Measurements from ENCODE around the gene SDK2. TPM values are rescaled to one million over a fixed set of nuclear protein-coding genes. Genes with fewer than 3 reads are reported as not detected.

SDK2 gene
- total RNA-seq, 4 donors from 2014 or later, result 1.5 to 7.0 (median 3.7) TPM

GRCh38 chr17:73547790-73548189 is 96.5 kb downstream of the SDK2 start:
- TF ChIP-seq CTCF (IDR thresholded peaks at IDR 0.05), result no peak
- TF ChIP-seq POLR2A (IDR thresholded peaks at IDR 0.05), result no peak
- no peak overlapping the region for H3K4me3 ChIP-seq (replicated peaks in 1 of 3)
- no peaks in the 10 kb centered on the region for H3K36me3 ChIP-seq
- DNase-seq, result no peak
- H3K9me3 ChIP-seq, result no peaks in the 10 kb centered on the region
- peaks cover 0 to 30% of the 10 kb centered on the region in 2 donors for H3K4me1 ChIP-seq
- H3K27ac ChIP-seq, result no peak overlapping the region
- 91 to 94% methylated on average over 6 of the region's 6 CpGs for WGBS, 2 donors
- intact Hi-C loops (cut with DNase I), result no loop called here
- no peaks in the 10 kb centered on the region for H3K27me3 ChIP-seq

- WGBS, 2 donors, result 91 to 94% methylated on average over 7 to 12 of the region's 12 CpGs
- peaks cover 0 to 25% of the 10 kb centered on the region in 2 donors for H3K4me1 ChIP-seq
- no peak overlapping the region for H3K4me3 ChIP-seq (replicated peaks in 1 of 3)
- H3K9me3 ChIP-seq, result no peaks in the 10 kb centered on the region
- peak in 1 of 2 donors; percentile 18 for DNase-seq
- no peaks in the 10 kb centered on the region for H3K27me3 ChIP-seq
- no peaks in the 10 kb centered on the region for H3K36me3 ChIP-seq
- no peak for TF ChIP-seq POLR2A (IDR thresholded peaks at IDR 0.05)
- no peak for TF ChIP-seq CTCF (IDR thresholded peaks at IDR 0.05)
- H3K27ac ChIP-seq, result no peak overlapping the region
- intact Hi-C loops (cut with DNase I), result no loop called here
Observed at GRCh38 chr17:73546770-73547536, 97.3 kb downstream of the SDK2 start.

- TF ChIP-seq CTCF (IDR thresholded peaks at IDR 0.05) (no peak), POLR2A (IDR thresholded peaks at IDR 0.05) (no peak)
- Histone ChIP-seq H3K27me3 (no peaks in the 10 kb centered on the region), H3K36me3 (no peaks in the 10 kb centered on the region), H3K9me3 (no peaks in the 10 kb centered on the region), H3K4me3 (replicated peaks in 1 of 3) (no peak overlapping the region), H3K27ac (no peak overlapping the region), H3K4me1 (peaks cover 0 to 25% of the 10 kb centered on the region in 2 donors)
- 89 to 94% methylated on average over 11 of the region's 11 CpGs for WGBS, 2 donors
- intact Hi-C loops (cut with DNase I), result no loop called here
- no peak for DNase-seq
Observed at GRCh38 chr17:73546114-73546513, 98.1 kb downstream of the SDK2 start.

- intact Hi-C loops (cut with DNase I), result no loop called here
- DNase-seq, result no peak
- WGBS, 2 donors, result 82 to 84% methylated on average over 14 to 15 of the region's 17 CpGs
Observed at GRCh38 chr17:73545109-73546032, 98.9 kb downstream of the SDK2 start.

More at GRCh38 chr17:73545109-73546032, 98.9 kb downstream of the SDK2 start:
- Histone ChIP-seq H3K9me3 (no peaks in the 10 kb centered on the region), H3K27me3 (no peaks in the 10 kb centered on the region), H3K4me3 (replicated peaks in 1 of 3) (no peak overlapping the region), H3K27ac (no peak overlapping the region), H3K4me1 (peaks cover 0 to 19% of the 10 kb centered on the region in 2 donors), H3K36me3 (no peaks in the 10 kb centered on the region)
- no peak for TF ChIP-seq CTCF (IDR thresholded peaks at IDR 0.05)
- no peak for TF ChIP-seq POLR2A (IDR thresholded peaks at IDR 0.05)

Data from thyroid gland (tissue), 4 donors.